CD14-positive monocyte (primary cell): ENCODE results near the gene CARD19. TPM values are rescaled to one million over a fixed set of nuclear protein-coding genes. Genes with fewer than 3 reads are reported as not detected.

ENCODE experiments used
- DNase-seq, 3 donors: peaks; one replicate each; pipeline ENCODE4 v3.0.0-alpha.2; 2011 to 2022
- H2AFZ ChIP-seq: 2 replicates; pipeline ENCODE4 v1.6.0; 2012; ENCODE audit warnings: mild to moderate bottlenecking, low read depth, low read length, inconsistent platforms; ENCODE audit not compliant: insufficient read depth, poor library complexity, severe bottlenecking
- H3K27ac ChIP-seq, 2 donors: 1 replicate in 1 of 2; 2 replicates in 1 of 2; pipeline ENCODE4 v1.5.1; 2012 to 2013; ENCODE audit warnings: low read length in 2 of 2, control low read depth in 1 of 2, inconsistent platforms in 1 of 2, low read depth in 1 of 2, mild to moderate bottlenecking in 1 of 2
- H3K27me3 ChIP-seq, 2 donors: one replicate each; pipeline versions ENCODE4 v1.6.0 to v1.6.1; 2011 to 2013; ENCODE audit warnings: low read length in 2 of 2; ENCODE audit not compliant: control insufficient read depth in 2 of 2, insufficient read depth in 2 of 2
- H3K36me3 ChIP-seq, 2 donors: replicated peaks in 1 of 2; 1 replicate in 1 of 2; 2 replicates in 1 of 2; pipeline versions ENCODE4 v1.5.1 to v1.6.1; 2012 to 2013; ENCODE audit warnings: low read length in 2 of 2, control low read depth in 1 of 2, inconsistent platforms in 1 of 2, mild to moderate bottlenecking in 1 of 2; ENCODE audit not compliant: insufficient read depth in 2 of 2, control insufficient read depth in 1 of 2
- H3K4me1 ChIP-seq, 2 donors: 1 replicate in 1 of 2; 2 replicates in 1 of 2; pipeline versions ENCODE4 v1.5.1 to v1.6.1; 2012 to 2013; ENCODE audit warnings: low read length in 2 of 2, control low read depth in 1 of 2, inconsistent platforms in 1 of 2, mild to moderate bottlenecking in 1 of 2, moderate library complexity in 1 of 2; ENCODE audit not compliant: insufficient read depth in 2 of 2, control insufficient read depth in 1 of 2
- H3K4me2 ChIP-seq: replicated peaks from 2 replicates; pipeline ENCODE3; 2012; ENCODE audit warnings: low read length, moderate library complexity, mild to moderate bottlenecking; ENCODE audit not compliant: poor library complexity, severe bottlenecking; ENCODE audit errors: extremely low read depth
- H3K4me3 ChIP-seq, 3 experiments: fragments of 200-600 bp in 1 of 3; sonication (generic) in 1 of 3; replicated peaks in 1 of 3; 1 replicate in 2 of 3; 2 replicates in 1 of 3; pipeline ENCODE4 v1.5.1; 2011 to 2013; ENCODE audit warnings: low read length in 3 of 3, mild to moderate bottlenecking in 3 of 3, control low read depth in 2 of 3, low read depth in 2 of 3, inconsistent platforms in 1 of 3, moderate library complexity in 1 of 3
- H3K79me2 ChIP-seq: 2 replicates; pipeline ENCODE4 v1.6.0; 2012; ENCODE audit warnings: mild to moderate bottlenecking, control low read depth, inconsistent platforms, low read length, moderate library complexity; ENCODE audit not compliant: insufficient read depth
- H3K9ac ChIP-seq: 2 replicates; pipeline ENCODE4 v1.6.0; 2017; ENCODE audit warnings: low read length, mild to moderate bottlenecking; ENCODE audit not compliant: insufficient read depth, poor library complexity, severe bottlenecking
- H3K9me3 ChIP-seq, 2 donors: replicated peaks in 1 of 2; 1 replicate in 1 of 2; 2 replicates in 1 of 2; pipeline versions ENCODE4 v1.5.1 to v1.6.1; 2012 to 2013; ENCODE audit warnings: low read length in 2 of 2, control low read depth in 1 of 2; ENCODE audit not compliant: control insufficient read depth in 1 of 2, insufficient read depth in 1 of 2
- H4K20me1 ChIP-seq: 2 replicates; pipeline ENCODE4 v1.6.0; 2012; ENCODE audit warnings: mild to moderate bottlenecking, low read length, control low read depth, moderate library complexity; ENCODE audit not compliant: insufficient read depth
- H3K27ac Mint-ChIP-seq, 7 donors: one replicate each; pipeline ENCODE4 v1.8.0; 2020; ENCODE audit warnings: mild to moderate bottlenecking in 7 of 7, mixed read lengths in 7 of 7, moderate library complexity in 6 of 7, inconsistent platforms in 2 of 7
- H3K27me3 Mint-ChIP-seq, 3 donors: one replicate each; pipeline ENCODE4 v1.8.0; 2021 to 2022; ENCODE audit warnings: low read depth in 3 of 3, mild to moderate bottlenecking in 3 of 3, mixed read lengths in 3 of 3, moderate library complexity in 3 of 3, inconsistent platforms in 1 of 3
- H3K36me3 Mint-ChIP-seq, 2 donors: one replicate each; pipeline ENCODE4 v1.8.0; 2020; ENCODE audit warnings: mixed read lengths in 2 of 2, inconsistent platforms in 1 of 2, mild to moderate bottlenecking in 1 of 2
- H3K4me1 Mint-ChIP-seq: one replicate; pipeline ENCODE4 v1.8.0; 2020; ENCODE audit warnings: mild to moderate bottlenecking, mixed read lengths
- H3K4me3 Mint-ChIP-seq, 2 donors: one replicate each; pipeline ENCODE4 v1.8.0; 2020; ENCODE audit warnings: mild to moderate bottlenecking in 2 of 2, mixed read lengths in 2 of 2, moderate library complexity in 1 of 2
- H3K9me3 Mint-ChIP-seq, 7 donors: one replicate each; pipeline ENCODE4 v1.8.0; 2020 to 2022; ENCODE audit warnings: mixed read lengths in 7 of 7, mild to moderate bottlenecking in 6 of 7, moderate library complexity in 6 of 7, inconsistent platforms in 2 of 7
- CTCF ChIP-seq: fragments of 200-600 bp; IDR thresholded peaks from one replicate; pipeline ENCODE4 v1.8.0; 2022; ENCODE audit warnings: antibody characterized with exemption, mild to moderate bottlenecking
- WGBS: methylation state at CpG from one replicate; pipeline ENCODE4 v1.1.5; 2013; ENCODE audit warnings: missing lambda C conversion rate; ENCODE audit not compliant: insufficient coverage; 5-methylcytosine and 5-hydroxymethylcytosine counted together
- intact Hi-C, 2 donors: fragments of 100-400 bp; cut with micrococcal nuclease; formaldehyde crosslinking; loops; one replicate each; pipeline versions ENCODE4 v1.15.0 to v1.15.1; 2023
- polyA plus RNA-seq, 3 donors: library from polyadenylated mRNA; depleted of rRNA in 1 of 3; unstranded in 2 of 3; stranded (reverse) in 1 of 3; fragments of 300-500 nt in 2 of 3; fragments of >200 nt in 1 of 3; fragmentation: Illumina TruSeq in 2 of 3; gene quantifications; 1 replicate in 2 of 3; 2 replicates in 1 of 3; pipeline ENCODE4 v1.2.3, GENCODE V29; 2012 to 2021

CARD19 gene
- polyA plus RNA-seq, 3 donors: 130 to 506 (median 137) TPM

- Histone ChIP-seq H3K4me3 (no peak overlapping the region), H3K79me2 (peaks cover under 1% of the 10 kb centered on the region), H3K36me3 (peaks cover 0 to under 1% of the 10 kb centered on the region in 2 donors), H3K9me3 (peaks cover 7 to 13% of the 10 kb centered on the region in 2 donors), H2AFZ (no peak overlapping the region), H3K9ac (no peak overlapping the region), H3K27me3 (no peaks in the 10 kb centered on the region), H3K4me1 (peaks cover 38 to 47% of the 10 kb centered on the region in 2 donors), H4K20me1 (no peaks in the 10 kb centered on the region), H3K4me2 (no peak overlapping the region), H3K27ac (peak overlapping the region in 1 of 2 donors; percentile 37)
- no peak for TF ChIP-seq CTCF
- Mint-ChIP-seq H3K27ac (peak overlapping the region in 5 of 7 donors; percentile 51 to 99 (median 68)), H3K4me1 (peaks cover 47% of the 10 kb centered on the region), H3K36me3 (peaks cover 27 to 30% of the 10 kb centered on the region in 2 donors), H3K27me3 (peaks cover 0 to 2% (median 2%) of the 10 kb centered on the region in 3 donors), H3K4me3 (no peak overlapping the region), H3K9me3 (peaks cover 10 to 21% (median 16%) of the 10 kb centered on the region in 7 donors)
- intact Hi-C loops: loop anchor here (5.0 to 10.0 kb wide), 6 partner anchors 54 to 474 kb away; partner anchors contain the start of genes BICD2 (in 2 of the 2), FAM120A (in 2 of the 2) and FAM120AOS (in 2 of the 2)
- DNase-seq: no peak
- 100% methylated on average over 1 of the region's 4 CpGs for WGBS
Observed at GRCh38 chr9:93091056-93091452, 5.0 kb upstream of the CARD19 start.

- H3K4me3 ChIP-seq: no peak overlapping the region
- H3K4me2 ChIP-seq: no peak overlapping the region
- DNase-seq: peak; percentile 69 to 85 (median 81)
- H3K79me2 ChIP-seq: peaks cover 6% of the 10 kb centered on the region
- H3K36me3 Mint-ChIP-seq: peaks cover 24 to 26% of the 10 kb centered on the region in 2 donors
- H3K27me3 ChIP-seq: no peaks in the 10 kb centered on the region
- H3K27ac ChIP-seq: peak overlapping the region in 1 of 2 donors; percentile 37
- peak overlapping the region; percentile 50 to 99 (median 66) for H3K27ac Mint-ChIP-seq
- H3K9ac ChIP-seq: no peak overlapping the region
- no peak for TF ChIP-seq CTCF
- no peak overlapping the region for H2AFZ ChIP-seq
- H3K36me3 ChIP-seq: no peaks in the 10 kb centered on the region
- peaks cover 45% of the 10 kb centered on the region for H3K4me1 Mint-ChIP-seq
- H3K4me3 Mint-ChIP-seq: no peak overlapping the region
- H3K9me3 ChIP-seq: peaks cover 7 to 13% of the 10 kb centered on the region in 2 donors
- peaks cover 9 to 21% (median 15%) of the 10 kb centered on the region in 7 donors for H3K9me3 Mint-ChIP-seq
- H3K27me3 Mint-ChIP-seq: peaks cover 0 to 2% (median 2%) of the 10 kb centered on the region in 3 donors
- intact Hi-C loops: loop anchor here (5.0 to 10.0 kb wide), 6 partner anchors 54 to 473 kb away; partner anchors contain the start of genes BICD2 (in 2 of the 2), FAM120A (in 2 of the 2) and FAM120AOS (in 2 of the 2)
- no CpG with 5 or more reads among the region's 3 CpGs for WGBS
- peaks cover 4% of the 10 kb centered on the region for H4K20me1 ChIP-seq
- H3K4me1 ChIP-seq: peaks cover 38 to 46% of the 10 kb centered on the region in 2 donors
Observed at GRCh38 chr9:93091453-93092081, 4.5 kb upstream of the CARD19 start.
